HG02884 (cell line): Measurements from ENCODE around the gene IGSF21.

Source experiments
- ATAC-seq: cut with Tn5 transposase; IDR thresholded peaks from one replicate; pipeline ENCODE4 v1.9.1; 2021; ENCODE audit warnings: mild to moderate bottlenecking, moderate library complexity; ENCODE audit not compliant: unreplicated experiment

The IGSF21 gene

GRCh38 chr1:18394563-18395156, 287.1 kb downstream of the IGSF21 start:
- no peak for ATAC-seq

GRCh38 chr1:18396247-18396980, 288.8 kb downstream of the IGSF21 start:
- no peak for ATAC-seq

GRCh38 chr1:18397641-18398040, 290.0 kb downstream of the IGSF21 start:
- no peak for ATAC-seq

- no peak for ATAC-seq
Observed at GRCh38 chr1:18398791-18399530, 291.4 kb downstream of the IGSF21 start.

- no peak for ATAC-seq
Observed at GRCh38 chr1:18400347-18401102, 292.9 kb downstream of the IGSF21 start.

GRCh38 chr1:18401921-18402320, 294.3 kb downstream of the IGSF21 start:
- no peak for ATAC-seq

GRCh38 chr1:18404460-18404859, 296.9 kb downstream of the IGSF21 start:
- ATAC-seq = no peak

GRCh38 chr1:18407166-18408045, 299.8 kb downstream of the IGSF21 start:
- no peak for ATAC-seq

- no peak for ATAC-seq
Observed at GRCh38 chr1:18408656-18409370, 301.2 kb downstream of the IGSF21 start.

GRCh38 chr1:18409609-18410237, 302.1 kb downstream of the IGSF21 start:
- no peak for ATAC-seq

GRCh38 chr1:18410407-18410806, 302.8 kb downstream of the IGSF21 start:
- ATAC-seq = no peak

- no peak for ATAC-seq
Observed at GRCh38 chr1:18411321-18411720, 303.7 kb downstream of the IGSF21 start.

GRCh38 chr1:18411820-18412641, 304.4 kb downstream of the IGSF21 start:
- ATAC-seq = no peak

GRCh38 chr1:18412882-18413353, 305.3 kb downstream of the IGSF21 start:
- ATAC-seq = no peak

GRCh38 chr1:18413541-18414305, 306.1 kb downstream of the IGSF21 start:
- ATAC-seq = no peak

GRCh38 chr1:18414321-18414720, 306.7 kb downstream of the IGSF21 start:
- no peak for ATAC-seq

GRCh38 chr1:18414872-18415447, 307.4 kb downstream of the IGSF21 start:
- no peak for ATAC-seq
